Activated CD4-positive, alpha-beta T cell treated with anti-CD3 and anti-CD28 coated beads for 24 hours (primary cell): ENCODE data around the gene XXYLT1.
"Not testable (repeated sequence)": the region's sequence is repeated elsewhere in the genome, so short reads cannot be mapped to it uniquely, and the experiment has no call there.

ENCODE experiments used
- DNase-seq, 2 donors: peaks; one replicate each; pipeline ENCODE4 v3.0.0-alpha.2; 2020; ENCODE audit warnings: low read depth in 2 of 2

The XXYLT1 gene

GRCh38 chr3:195226900-195227447 lies 44.0 kb downstream of the XXYLT1 start:
- no peak for DNase-seq

DNA sequence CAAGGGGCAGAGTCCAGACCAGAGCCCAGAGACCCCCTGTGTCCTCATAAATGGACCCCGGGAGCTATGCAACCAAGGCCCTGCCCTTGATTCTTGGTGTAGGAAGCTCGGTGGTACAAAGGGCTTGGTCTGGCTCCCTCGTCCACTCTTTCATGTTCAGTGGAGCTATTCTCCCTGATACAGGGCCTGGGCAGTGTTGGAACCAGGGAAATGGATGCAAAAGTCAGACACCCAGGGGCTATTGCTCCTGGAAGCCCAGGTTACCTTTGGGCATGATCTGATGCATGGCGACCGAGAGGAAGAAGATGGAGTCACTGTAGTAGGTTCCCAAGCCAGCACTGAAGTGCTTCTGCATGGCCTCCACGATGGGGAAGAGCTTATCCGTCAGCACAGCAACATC lies 44.5 kb downstream of the XXYLT1 start:
- DNase-seq: no peak

DNA sequence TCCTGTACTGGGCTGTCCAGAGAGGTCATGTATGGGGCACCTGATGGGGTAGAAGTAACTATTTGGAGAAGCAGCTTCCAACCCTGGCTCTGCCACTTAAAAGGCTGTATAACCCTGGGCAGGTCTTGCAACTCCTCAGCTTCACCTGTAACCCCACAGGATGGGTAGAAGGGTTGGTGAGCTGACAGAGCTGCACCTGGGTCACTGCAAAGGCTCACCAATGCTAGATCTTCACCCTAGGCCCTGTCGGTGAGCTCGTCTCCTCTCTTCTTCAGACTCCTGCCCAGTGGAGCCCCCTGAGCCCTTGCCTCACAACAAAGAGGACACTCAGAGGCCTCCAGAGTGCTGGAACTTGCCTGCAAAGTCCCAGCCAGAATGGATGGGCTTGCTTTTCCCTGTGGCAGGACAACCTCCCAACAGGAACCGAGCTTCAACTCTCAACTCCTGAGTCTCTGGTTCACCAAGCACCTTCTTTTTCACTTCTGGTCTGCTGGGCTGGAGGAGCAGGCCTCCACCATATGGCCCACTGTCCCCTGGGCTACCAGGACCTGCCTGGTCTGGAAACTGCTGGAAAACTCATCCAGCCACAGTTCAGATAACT lies 45.9 kb downstream of the XXYLT1 start:
- no peak for DNase-seq

- DNase-seq: no peak
Measured at GRCh38 chr3:195224156-195224979, 46.6 kb downstream of the XXYLT1 start.

- no peak for DNase-seq
Measured at GRCh38 chr3:195221876-195222617, 48.9 kb downstream of the XXYLT1 start.

GRCh38 chr3:195221015-195221853 lies 49.7 kb downstream of the XXYLT1 start:
- no peak for DNase-seq

- DNase-seq: no peak
Measured at GRCh38 chr3:195219351-195220230, 51.4 kb downstream of the XXYLT1 start.

DNA sequence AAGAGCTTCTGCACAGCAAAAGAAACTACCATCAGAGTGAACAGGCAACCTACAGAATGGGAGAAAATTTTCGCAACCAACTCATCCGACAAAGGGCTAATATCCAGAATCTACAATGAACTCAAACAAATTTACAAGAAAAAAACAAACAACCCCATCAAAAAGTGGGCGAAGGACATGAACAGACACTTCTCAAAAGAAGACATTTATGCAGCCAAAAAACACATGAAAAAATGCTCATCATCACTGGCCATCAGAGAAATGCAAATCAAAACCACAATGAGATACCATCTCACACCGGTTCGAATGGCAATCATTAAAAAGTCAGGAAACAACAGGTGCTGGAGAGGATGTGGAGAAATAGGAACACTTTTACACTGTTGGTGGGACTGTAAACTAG lies 52.6 kb downstream of the XXYLT1 start:
- not testable (repeated sequence) for DNase-seq

DNA sequence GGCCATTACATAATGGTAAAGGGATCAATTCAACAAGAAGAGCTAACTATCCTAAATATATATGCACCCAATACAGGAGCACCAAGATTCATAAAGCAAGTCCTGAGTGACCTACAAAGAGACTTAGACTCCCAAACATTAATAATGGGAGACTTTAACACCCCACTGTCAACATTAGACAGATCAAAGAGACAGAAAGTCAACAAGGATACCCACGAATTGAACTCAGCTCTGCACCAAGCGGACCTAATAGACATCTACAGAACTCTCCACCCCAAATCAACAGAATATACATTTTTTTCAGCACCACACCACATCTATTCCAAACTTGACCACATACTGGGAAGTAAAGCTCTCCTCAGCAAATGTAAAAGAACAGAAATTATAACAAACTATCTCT lies 55.4 kb downstream of the XXYLT1 start:
- DNase-seq: not testable (repeated sequence)

- DNase-seq: no peak
Measured at GRCh38 chr3:195214381-195214780, 56.6 kb downstream of the XXYLT1 start.

DNA sequence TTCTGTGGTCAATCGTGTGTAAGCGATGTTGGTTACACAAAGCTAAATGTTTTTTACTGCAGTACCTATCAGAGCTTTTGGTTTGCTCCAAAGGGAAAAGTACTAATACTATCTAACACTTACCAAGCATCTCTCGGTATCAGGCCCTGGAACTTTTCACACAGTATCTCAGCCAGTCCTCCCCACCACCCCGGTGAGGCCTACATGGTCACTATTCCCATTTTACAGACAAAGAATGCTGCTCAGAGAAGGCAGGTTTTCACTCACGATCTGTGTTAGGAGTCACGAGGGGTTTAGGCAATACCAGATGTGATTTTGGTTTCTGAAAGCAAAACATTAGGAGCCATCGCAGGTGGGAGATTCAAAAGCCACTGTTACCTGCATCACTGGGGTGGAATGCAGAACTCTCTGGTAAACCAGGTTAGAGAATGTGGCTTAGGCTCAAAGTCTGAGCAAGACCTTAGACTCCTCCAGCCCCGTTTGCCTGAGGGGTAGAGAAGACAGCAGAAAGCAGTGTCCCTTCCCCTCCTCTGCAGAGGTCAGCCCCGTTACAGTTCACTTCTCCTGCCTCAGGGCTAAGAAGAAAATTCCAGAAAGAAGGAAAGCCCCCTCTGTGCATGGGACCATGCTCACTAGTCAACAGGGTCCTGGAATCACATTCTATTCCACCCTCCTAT lies 57.2 kb downstream of the XXYLT1 start:
- DNase-seq: no peak

DNA sequence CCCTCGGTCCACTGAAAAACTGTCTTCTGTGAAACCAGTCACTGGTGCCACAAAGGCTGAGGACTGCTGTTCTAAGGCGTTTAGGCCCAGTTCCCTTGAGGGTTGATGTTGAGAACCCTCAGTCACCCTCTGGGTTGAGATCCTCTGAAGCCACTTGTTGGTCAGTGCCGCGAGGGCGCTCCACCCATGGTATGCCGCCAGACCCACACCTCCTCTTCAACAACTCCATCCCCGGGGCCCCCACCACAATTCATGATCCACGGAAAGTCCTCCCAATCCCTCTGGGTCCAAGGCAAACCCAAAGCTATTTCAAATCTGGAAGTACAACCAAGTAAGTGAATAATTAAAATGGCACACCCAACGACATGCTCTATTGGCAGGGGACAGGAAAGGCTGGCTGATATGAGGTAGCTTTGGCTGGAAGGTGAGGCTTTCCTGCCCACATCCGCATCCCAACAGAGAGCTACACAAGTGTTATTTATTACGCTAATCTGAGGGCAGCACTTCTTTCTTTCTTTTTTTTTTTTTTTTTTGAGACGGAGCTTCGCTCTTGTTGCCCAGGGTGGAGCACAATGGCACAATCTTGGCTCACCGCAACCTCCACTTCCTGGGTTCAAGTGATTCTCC lies 58.1 kb downstream of the XXYLT1 start:
- DNase-seq: no peak

- DNase-seq: no peak
Measured at GRCh38 chr3:195212033-195212748, 58.8 kb downstream of the XXYLT1 start.

DNA sequence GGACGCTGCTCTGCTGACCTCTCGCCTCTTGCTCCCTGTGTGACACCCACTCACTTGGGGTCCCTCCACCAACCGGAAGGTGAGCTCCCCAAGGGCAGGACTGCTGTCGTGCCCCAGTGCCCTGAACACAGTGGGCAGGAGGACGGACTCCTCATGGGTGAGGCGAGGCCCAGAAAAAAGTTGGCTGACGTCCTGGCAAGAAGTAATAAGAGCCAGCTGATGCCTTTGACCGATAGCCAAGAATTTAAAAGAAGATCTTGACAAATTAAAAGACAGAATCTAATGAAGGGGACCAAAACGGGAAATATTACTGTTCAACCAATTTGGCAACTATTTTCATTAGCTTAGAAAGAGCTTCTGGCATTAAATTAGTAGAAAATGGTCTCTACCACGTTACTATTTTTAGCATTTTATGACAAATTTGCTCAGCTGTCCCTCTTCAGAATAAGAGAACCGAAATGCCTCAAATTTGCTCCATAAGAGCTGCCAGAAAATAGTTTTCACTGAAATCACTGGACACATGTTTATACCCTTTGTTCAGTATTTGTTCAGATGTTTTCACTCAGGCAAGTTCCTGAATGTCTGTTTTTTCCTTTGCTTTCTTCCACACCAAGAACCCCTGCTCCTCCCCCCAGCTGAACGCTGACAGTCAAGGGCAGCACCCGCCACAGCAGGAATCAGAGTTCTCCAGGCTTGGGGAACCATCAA lies 60.5 kb downstream of the XXYLT1 start:
- DNase-seq: no peak

GRCh38 chr3:195209847-195210265 lies 61.1 kb downstream of the XXYLT1 start:
- no peak for DNase-seq

GRCh38 chr3:195209083-195209846 lies 61.7 kb downstream of the XXYLT1 start:
- no peak for DNase-seq

- no peak for DNase-seq
Measured at GRCh38 chr3:195208631-195209030, 62.3 kb downstream of the XXYLT1 start.
